ENCODE results near the gene CDH4. TPM values are rescaled to one million over a fixed set of nuclear protein-coding genes. Genes with fewer than 3 reads are reported as not detected.

Gene CDH4
- total RNA-seq, 1 donor from 2014 or later: 0.06 TPM

DNA sequence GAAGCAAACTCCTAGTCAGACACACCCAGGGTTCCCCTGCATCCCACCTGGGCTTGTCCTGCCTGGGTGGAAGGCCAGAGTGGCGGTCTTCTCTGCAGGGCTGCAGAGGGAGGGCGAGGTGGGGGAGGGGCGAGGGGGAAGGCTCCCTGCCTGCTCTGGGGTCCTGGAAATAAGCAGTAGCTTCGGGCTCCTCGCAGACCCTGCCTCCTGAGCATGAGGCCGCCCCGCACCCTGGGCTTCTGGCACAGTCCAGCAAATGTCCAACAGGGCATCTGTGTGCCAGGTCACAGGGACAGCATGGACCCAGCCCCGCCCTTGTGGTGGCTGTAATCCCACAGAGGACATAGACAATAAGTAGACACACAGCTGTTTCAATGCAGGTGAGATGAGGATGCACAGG is 619.9 kb downstream of the CDH4 start:
- no peaks in the 10 kb centered on the region for H3K9me3 ChIP-seq
- TF ChIP-seq, protein P1, sequence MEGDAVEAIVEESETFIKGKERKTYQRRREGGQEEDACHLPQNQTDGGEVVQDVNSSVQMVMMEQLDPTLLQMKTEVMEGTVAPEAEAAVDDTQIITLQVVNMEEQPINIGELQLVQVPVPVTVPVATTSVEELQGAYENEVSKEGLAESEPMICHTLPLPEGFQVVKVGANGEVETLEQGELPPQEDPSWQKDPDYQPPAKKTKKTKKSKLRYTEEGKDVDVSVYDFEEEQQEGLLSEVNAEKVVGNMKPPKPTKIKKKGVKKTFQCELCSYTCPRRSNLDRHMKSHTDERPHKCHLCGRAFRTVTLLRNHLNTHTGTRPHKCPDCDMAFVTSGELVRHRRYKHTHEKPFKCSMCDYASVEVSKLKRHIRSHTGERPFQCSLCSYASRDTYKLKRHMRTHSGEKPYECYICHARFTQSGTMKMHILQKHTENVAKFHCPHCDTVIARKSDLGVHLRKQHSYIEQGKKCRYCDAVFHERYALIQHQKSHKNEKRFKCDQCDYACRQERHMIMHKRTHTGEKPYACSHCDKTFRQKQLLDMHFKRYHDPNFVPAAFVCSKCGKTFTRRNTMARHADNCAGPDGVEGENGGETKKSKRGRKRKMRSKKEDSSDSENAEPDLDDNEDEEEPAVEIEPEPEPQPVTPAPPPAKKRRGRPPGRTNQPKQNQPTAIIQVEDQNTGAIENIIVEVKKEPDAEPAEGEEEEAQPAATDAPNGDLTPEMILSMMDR (IDR thresholded peaks at IDR 0.05): no peak
- intact Hi-C loops (cut with DNase I): no loop called here
- no peaks in the 10 kb centered on the region for H3K4me1 ChIP-seq
- ATAC-seq (no peak), DNase-seq (no peak)
- no peak overlapping the region for H3K4me3 ChIP-seq
- no peaks in the 10 kb centered on the region for H3K27me3 ChIP-seq (ENCODE audit: low read depth)
- no peaks in the 10 kb centered on the region for H3K36me3 ChIP-seq
- no peak overlapping the region for H3K27ac ChIP-seq

DNA sequence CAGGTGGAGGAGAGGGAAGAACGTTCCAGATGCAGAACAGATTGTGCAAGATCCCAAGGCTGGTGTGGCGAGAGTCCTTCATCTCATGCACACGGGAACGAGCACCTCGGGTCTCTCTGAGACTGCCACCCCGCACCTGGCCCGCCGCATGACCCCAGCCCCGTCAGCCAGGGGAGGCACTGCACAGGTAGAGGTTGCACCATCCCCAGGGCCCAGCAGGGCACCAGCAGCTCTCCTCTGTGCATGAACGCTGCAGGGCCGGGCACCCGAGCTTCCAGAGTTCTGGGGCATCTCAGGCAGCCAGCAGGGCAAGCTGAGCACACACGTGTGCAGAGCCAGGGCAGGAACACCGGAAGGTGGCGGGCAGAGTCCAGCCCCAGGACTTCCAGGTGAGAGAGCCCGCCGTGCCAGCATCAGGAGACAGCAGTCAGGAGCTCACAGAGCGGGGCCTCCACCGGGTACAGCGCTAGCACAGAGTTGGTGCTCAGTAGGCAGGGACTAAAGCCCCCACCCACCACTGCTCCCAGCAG is 620.4 kb downstream of the CDH4 start:
- H3K27me3 ChIP-seq (ENCODE audit: low read depth): no peaks in the 10 kb centered on the region

DNA sequence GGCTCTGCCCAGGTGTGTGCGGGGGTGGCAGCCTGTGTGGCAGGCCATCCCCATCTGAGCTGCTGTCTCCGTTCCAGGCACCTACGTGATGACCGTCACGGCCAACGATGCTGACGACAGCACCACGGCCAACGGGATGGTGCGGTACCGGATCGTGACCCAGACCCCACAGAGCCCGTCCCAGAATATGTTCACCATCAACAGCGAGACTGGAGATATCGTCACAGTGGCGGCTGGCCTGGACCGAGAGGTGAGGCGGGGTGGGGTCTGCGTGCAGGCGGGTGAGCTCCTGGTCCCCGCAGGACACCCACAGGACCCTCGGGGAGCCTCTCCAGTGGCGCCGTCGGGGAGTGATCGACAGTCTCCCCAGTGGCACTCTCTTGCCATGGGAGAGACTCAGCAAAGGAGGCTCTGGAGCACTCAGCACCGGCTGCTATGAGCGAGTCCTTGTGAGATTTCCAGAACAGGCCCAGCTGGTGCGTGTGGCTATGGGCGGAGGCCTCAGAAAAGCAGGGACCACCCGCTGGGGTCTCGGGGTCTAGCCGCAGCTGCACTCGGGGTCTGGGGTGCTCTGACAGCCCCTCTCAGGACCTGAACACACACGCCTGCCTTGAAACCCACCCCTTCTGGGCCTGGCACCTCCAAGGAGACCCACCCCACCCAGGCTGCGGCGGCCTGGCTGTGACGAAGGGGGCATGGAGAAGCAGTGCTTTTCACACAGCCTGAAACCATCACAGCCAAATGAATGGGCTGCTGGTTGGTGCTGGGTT is 621.8 kb downstream of the CDH4 start:
- H3K27me3 ChIP-seq (ENCODE audit: low read depth): no peaks in the 10 kb centered on the region
- H3K4me3 ChIP-seq: no peak overlapping the region
- no peaks in the 10 kb centered on the region for H3K36me3 ChIP-seq
- intact Hi-C loops (cut with DNase I): no loop called here
- no peaks in the 10 kb centered on the region for H3K4me1 ChIP-seq
- TF ChIP-seq, protein P1 (IDR thresholded peaks at IDR 0.05): no peak
- H3K27ac ChIP-seq: no peak overlapping the region
- no peaks in the 10 kb centered on the region for H3K9me3 ChIP-seq
- DNase-seq: no peak
- ATAC-seq: no peak

More for the DNA sequence above, 620.4 kb downstream of the CDH4 start:
- H3K4me1 ChIP-seq: no peaks in the 10 kb centered on the region
- TF ChIP-seq, protein P1 (IDR thresholded peaks at IDR 0.05): no peak
- ATAC-seq (no peak), DNase-seq (no peak)
- H3K4me3 ChIP-seq: no peak overlapping the region
- H3K9me3 ChIP-seq: no peaks in the 10 kb centered on the region
- intact Hi-C loops (cut with DNase I): no loop called here
- no peak overlapping the region for H3K27ac ChIP-seq
- no peaks in the 10 kb centered on the region for H3K36me3 ChIP-seq

DNA sequence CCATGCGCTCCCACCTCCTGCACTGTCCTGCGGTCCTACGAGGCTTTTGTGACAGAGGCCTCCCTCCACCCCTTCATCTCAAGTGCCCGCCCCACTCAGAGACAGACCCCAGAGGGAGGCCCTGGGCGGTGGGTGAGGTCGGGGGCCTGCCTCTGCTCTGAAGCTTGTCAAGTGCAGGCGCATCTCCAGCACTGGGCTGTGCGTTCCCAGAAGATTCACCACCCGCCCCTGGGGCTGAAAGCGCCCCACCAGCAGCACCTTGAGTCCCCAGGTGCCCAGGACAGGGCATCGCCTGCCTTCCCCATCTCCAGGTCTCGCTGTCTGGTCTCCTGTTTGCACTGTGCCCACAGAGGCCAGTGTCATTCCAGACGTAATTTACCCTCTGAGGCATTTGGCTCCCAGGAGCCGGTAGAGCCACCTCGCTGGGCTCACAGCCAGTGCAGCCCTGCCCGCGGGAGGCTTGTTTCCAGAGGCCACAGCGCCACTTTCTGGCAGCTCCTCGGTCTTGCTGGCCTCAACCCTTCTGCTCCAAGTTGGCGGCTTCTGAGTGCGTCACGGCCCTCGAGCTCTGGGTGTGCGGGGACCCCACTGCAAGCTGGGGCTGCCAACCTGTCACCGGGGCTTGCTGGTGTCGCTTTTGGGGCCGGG is 622.5 kb downstream of the CDH4 start:
- intact Hi-C loops (cut with DNase I): no loop called here
- H3K36me3 ChIP-seq: no peaks in the 10 kb centered on the region
- H3K9me3 ChIP-seq: no peaks in the 10 kb centered on the region
- TF ChIP-seq, protein P1 (IDR thresholded peaks at IDR 0.05): no peak
- DNase-seq (no peak), ATAC-seq (no peak)
- no peaks in the 10 kb centered on the region for H3K27me3 ChIP-seq (ENCODE audit: low read depth)
- no peaks in the 10 kb centered on the region for H3K4me1 ChIP-seq
- no peak overlapping the region for H3K4me3 ChIP-seq
- no peak overlapping the region for H3K27ac ChIP-seq

DNA sequence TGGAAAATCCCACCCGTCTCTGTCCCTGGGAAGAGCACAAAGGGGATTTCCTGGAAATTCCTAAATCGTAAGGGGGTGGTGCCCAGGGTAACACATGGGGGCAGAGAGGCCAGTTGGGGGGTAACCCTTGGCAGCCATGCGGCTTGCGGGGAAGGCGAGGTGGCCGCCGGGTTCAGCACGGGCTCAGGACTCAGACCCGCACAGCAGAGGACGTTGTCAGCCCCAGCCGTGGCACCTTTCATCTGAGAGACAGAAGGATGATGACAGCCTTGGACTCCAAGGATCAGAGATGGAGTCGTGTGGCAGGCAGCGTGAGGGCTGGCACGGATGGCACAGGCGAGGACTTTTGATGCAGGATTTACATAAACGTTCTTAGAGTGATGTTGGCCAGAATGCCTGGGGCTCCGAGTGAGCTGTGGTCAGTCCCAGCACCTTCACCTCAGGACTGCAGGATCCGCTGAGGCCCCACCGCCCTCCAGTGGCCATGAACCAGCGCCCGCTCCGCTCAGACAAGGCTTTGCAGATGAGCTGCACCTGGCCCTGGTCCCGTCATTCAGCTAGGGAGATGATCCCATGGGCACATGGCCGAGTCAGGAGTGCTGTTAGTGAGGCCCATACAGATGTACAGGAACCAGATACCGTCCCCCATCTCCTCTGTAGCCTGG is 623.3 kb downstream of the CDH4 start:
- Histone ChIP-seq H3K4me3 (no peak overlapping the region), H3K9me3 (no peaks in the 10 kb centered on the region), H3K36me3 (no peaks in the 10 kb centered on the region), H3K27ac (no peak overlapping the region), H3K27me3 (ENCODE audit: low read depth) (no peaks in the 10 kb centered on the region), H3K4me1 (no peaks in the 10 kb centered on the region)
- no peak for ATAC-seq
- TF ChIP-seq, protein P1 (IDR thresholded peaks at IDR 0.05): no peak
- no peak for DNase-seq
- intact Hi-C loops (cut with DNase I): no loop called here
